Measurements from ENCODE around the gene EIF6. TPM values are rescaled to one million over a fixed set of nuclear protein-coding genes. Genes with fewer than 3 reads are reported as not detected.

EIF6 gene
- total and polyA plus RNA-seq, 2 donors (not counting 1 experiment from before 2014, with no cell fraction given): 74.1 to 81.2 TPM

DNA sequence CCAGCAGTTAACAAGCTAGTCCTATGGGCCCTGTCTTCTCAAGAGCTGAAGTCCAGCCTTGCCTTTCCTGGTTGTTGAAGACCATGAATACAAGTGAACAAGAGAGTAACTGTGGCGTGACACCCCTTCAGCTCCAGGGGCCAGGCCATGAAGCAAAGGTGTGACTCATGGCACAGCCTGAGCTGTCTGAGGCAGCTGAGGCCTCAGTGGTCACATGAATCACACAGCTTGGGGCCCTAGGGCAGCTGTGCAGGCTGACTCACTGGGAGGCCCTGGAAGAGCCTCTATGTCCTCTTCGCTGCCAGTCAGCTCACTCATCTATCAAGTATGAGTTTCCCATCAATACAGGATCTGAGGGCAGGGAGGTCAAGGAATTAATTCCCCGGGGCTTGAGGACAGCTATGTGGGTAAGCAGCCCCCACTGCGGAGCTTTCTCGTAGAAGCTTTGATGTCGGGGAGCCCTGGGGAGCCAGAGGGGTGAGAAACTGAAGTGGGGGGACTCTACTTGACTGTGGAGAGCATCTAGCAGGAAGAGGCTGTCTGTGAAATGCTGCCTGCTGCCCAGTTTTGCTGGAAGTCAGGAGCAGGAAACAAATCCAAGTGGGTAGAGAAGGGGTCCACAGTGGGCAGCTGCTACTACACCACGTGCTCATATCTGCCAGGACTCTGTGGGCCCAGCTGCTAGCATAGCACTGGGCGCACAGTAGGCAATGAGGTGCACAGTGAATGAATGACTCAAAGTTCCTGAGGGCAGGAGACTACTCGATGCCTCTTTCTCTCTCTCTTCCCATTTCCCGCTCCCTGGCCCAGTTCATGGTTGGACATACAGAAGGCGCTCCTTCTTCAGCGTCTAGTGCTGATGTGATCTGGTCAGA, 21.3 kb upstream of the EIF6 start:
- H3K9me3 ChIP-seq (ENCODE audit: control extremely low read depth in 1 of 3, control insufficient read depth in 2 of 3, insufficient read depth in 1 of 3, low read length in 2 of 3): no peaks in the 10 kb centered on the region
- H3K4me2 ChIP-seq (replicated peaks; ENCODE audit: low read depth, low read length, poor library complexity, severe bottlenecking): no peak overlapping the region
- WGBS (ENCODE audit: insufficient coverage): 89% methylated on average over 9 of the region's 12 CpGs
- no peak overlapping the region for H3K27ac ChIP-seq (ENCODE audit: low read length in 2 of 2)
- peaks cover 0 to 5% of the 10 kb centered on the region in 2 experiments for H3K36me3 ChIP-seq (replicated peaks in 1 of 2; ENCODE audit: control extremely low read depth in 1 of 2, control insufficient read depth in 1 of 2, extremely low read depth in 1 of 2, insufficient read depth in 2 of 2, low read length in 1 of 2)
- ATAC-seq (ENCODE audit: low read depth): no peak
- CTCF ChIA-PET: interaction anchor here (0.5 to 6.1 kb wide), 8 partner anchors 18 to 625 kb away, joined by 3 to 63 read pairs (median 6); partner anchors contain the start of gene MMP24OS
- H3K27ac Mint-ChIP-seq: no peak overlapping the region
- H3K4me3 ChIP-seq (ENCODE audit: control extremely low read depth in 1 of 5, extremely low read depth in 1 of 5, insufficient read depth in 1 of 5, low read depth in 2 of 5, low read length in 4 of 5): no peak overlapping the region
- no peak for TF ChIP-seq EZH2 (IDR thresholded peaks at IDR 0.05; ENCODE audit: borderline replicate concordance, insufficient read depth, low read depth, low read length, poor library complexity, severe bottlenecking)
- TF ChIP-seq, protein P1, sequence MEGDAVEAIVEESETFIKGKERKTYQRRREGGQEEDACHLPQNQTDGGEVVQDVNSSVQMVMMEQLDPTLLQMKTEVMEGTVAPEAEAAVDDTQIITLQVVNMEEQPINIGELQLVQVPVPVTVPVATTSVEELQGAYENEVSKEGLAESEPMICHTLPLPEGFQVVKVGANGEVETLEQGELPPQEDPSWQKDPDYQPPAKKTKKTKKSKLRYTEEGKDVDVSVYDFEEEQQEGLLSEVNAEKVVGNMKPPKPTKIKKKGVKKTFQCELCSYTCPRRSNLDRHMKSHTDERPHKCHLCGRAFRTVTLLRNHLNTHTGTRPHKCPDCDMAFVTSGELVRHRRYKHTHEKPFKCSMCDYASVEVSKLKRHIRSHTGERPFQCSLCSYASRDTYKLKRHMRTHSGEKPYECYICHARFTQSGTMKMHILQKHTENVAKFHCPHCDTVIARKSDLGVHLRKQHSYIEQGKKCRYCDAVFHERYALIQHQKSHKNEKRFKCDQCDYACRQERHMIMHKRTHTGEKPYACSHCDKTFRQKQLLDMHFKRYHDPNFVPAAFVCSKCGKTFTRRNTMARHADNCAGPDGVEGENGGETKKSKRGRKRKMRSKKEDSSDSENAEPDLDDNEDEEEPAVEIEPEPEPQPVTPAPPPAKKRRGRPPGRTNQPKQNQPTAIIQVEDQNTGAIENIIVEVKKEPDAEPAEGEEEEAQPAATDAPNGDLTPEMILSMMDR (IDR thresholded peaks at IDR 0.05): no peak
- no peak overlapping the region for H2AFZ ChIP-seq (ENCODE audit: insufficient read depth, low read depth, low read length, poor library complexity, severe bottlenecking)
- H4K20me1 ChIP-seq (ENCODE audit: control insufficient read depth, insufficient read depth, low read length, poor library complexity, severe bottlenecking): no peaks in the 10 kb centered on the region
- no peak for DNase-seq
- no peaks in the 10 kb centered on the region for H3K27me3 ChIP-seq (replicated peaks in 1 of 4; ENCODE audit: control extremely low read depth in 1 of 4, control insufficient read depth in 3 of 4, insufficient read depth in 4 of 4, low read length in 3 of 4)
- no peak overlapping the region for H3K9ac ChIP-seq (ENCODE audit: low read length)
- H3K9me3 Mint-ChIP-seq (ENCODE audit: insufficient read depth): no peaks in the 10 kb centered on the region
- no peak overlapping the region for H3K4me3 Mint-ChIP-seq
- POLR2A ChIA-PET: no interaction called here
- H3K79me2 ChIP-seq (ENCODE audit: control insufficient read depth, insufficient read depth, low read length): no peaks in the 10 kb centered on the region
- intact Hi-C loops (cut with micrococcal nuclease): loop anchor here (2.0 to 10.0 kb wide), 2 partner anchors 133 to 471 kb away; partner anchors contain the start of gene GDF5
- H3K27me3 Mint-ChIP-seq: no peaks in the 10 kb centered on the region
- peaks cover 5% of the 10 kb centered on the region for H3K4me1 Mint-ChIP-seq
- H3K4me1 ChIP-seq (ENCODE audit: control insufficient read depth in 2 of 2, insufficient read depth in 2 of 2, low read length in 2 of 2): peaks cover 0 to 7% of the 10 kb centered on the region in 2 donors

DNA sequence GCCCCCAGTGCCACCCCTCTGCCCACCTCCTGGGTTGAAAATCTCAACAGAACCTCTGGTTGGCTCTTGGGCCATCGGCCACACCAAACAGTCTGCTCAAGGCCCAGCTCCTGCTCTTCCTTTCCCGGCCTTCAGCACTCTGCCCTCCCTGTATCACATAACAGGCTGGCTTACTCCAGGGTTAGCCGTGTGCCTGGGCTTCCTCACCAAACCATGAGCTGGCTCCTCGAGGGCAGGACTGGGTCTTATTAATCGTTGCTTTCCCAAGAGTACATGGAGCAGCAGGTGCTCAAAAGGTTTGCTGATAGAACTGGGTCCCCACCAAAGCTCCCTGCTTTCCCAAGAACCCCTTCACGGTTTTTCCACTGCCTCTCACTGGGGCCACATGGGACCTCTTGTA, 20.4 kb upstream of the EIF6 start:
- no peaks in the 10 kb centered on the region for H3K9me3 ChIP-seq (ENCODE audit: control extremely low read depth in 1 of 3, control insufficient read depth in 2 of 3, insufficient read depth in 1 of 3, low read length in 2 of 3)
- no peaks in the 10 kb centered on the region for H3K27me3 ChIP-seq (replicated peaks in 1 of 4; ENCODE audit: control extremely low read depth in 1 of 4, control insufficient read depth in 3 of 4, insufficient read depth in 4 of 4, low read length in 3 of 4)
- CTCF ChIA-PET: interaction anchor here (0.8 to 6.1 kb wide), 8 partner anchors 17 to 469 kb away, joined by 3 to 63 read pairs (median 5); partner anchors contain the start of genes GDF5 and MMP24OS
- peaks cover 0 to 7% of the 10 kb centered on the region in 2 donors for H3K4me1 ChIP-seq (ENCODE audit: control insufficient read depth in 2 of 2, insufficient read depth in 2 of 2, low read length in 2 of 2)
- no peak overlapping the region for H3K4me2 ChIP-seq (replicated peaks; ENCODE audit: low read depth, low read length, poor library complexity, severe bottlenecking)
- H3K9ac ChIP-seq (ENCODE audit: low read length): no peak overlapping the region
- DNase-seq (no peak), ATAC-seq (ENCODE audit: low read depth) (no peak)
- H3K4me3 ChIP-seq (ENCODE audit: control extremely low read depth in 1 of 5, extremely low read depth in 1 of 5, insufficient read depth in 1 of 5, low read depth in 2 of 5, low read length in 4 of 5): no peak overlapping the region
- no peak overlapping the region for H2AFZ ChIP-seq (ENCODE audit: insufficient read depth, low read depth, low read length, poor library complexity, severe bottlenecking)
- no peaks in the 10 kb centered on the region for H4K20me1 ChIP-seq (ENCODE audit: control insufficient read depth, insufficient read depth, low read length, poor library complexity, severe bottlenecking)
- peaks cover 5% of the 10 kb centered on the region for H3K4me1 Mint-ChIP-seq
- no peaks in the 10 kb centered on the region for H3K79me2 ChIP-seq (ENCODE audit: control insufficient read depth, insufficient read depth, low read length)
- no peak overlapping the region for H3K4me3 Mint-ChIP-seq
- H3K9me3 Mint-ChIP-seq (ENCODE audit: insufficient read depth): no peaks in the 10 kb centered on the region
- TF ChIP-seq, protein P1 (IDR thresholded peaks at IDR 0.05): no peak
- no peak for TF ChIP-seq EZH2 (IDR thresholded peaks at IDR 0.05; ENCODE audit: borderline replicate concordance, insufficient read depth, low read depth, low read length, poor library complexity, severe bottlenecking)
- no peaks in the 10 kb centered on the region for H3K27me3 Mint-ChIP-seq
- POLR2A ChIA-PET: no interaction called here
- WGBS (ENCODE audit: insufficient coverage): 96% methylated on average over 6 of the region's 6 CpGs
- peak overlapping the region; percentile 61 for H3K27ac Mint-ChIP-seq
- intact Hi-C loops (cut with micrococcal nuclease): loop anchor here (1.0 to 10.0 kb wide), 4 partner anchors 134 to 577 kb away; partner anchors contain the start of gene GDF5
- peaks cover 0 to 5% of the 10 kb centered on the region in 2 experiments for H3K36me3 ChIP-seq (replicated peaks in 1 of 2; ENCODE audit: control extremely low read depth in 1 of 2, control insufficient read depth in 1 of 2, extremely low read depth in 1 of 2, insufficient read depth in 2 of 2, low read length in 1 of 2)
- H3K27ac ChIP-seq (ENCODE audit: low read length in 2 of 2): no peak overlapping the region

Measured in B cell (primary cell).